Measurements from ENCODE around the gene PRKD2. TPM values are rescaled to one million over a fixed set of nuclear protein-coding genes. Genes with fewer than 3 reads are reported as not detected.
A peak's percentile ranks its signal among the peaks of the same experiment; 100 is the strongest.

The PRKD2 gene
- total and polyA plus RNA-seq, 2 experiments from 2014 or later = 53.8 to 68.0 TPM

DNA sequence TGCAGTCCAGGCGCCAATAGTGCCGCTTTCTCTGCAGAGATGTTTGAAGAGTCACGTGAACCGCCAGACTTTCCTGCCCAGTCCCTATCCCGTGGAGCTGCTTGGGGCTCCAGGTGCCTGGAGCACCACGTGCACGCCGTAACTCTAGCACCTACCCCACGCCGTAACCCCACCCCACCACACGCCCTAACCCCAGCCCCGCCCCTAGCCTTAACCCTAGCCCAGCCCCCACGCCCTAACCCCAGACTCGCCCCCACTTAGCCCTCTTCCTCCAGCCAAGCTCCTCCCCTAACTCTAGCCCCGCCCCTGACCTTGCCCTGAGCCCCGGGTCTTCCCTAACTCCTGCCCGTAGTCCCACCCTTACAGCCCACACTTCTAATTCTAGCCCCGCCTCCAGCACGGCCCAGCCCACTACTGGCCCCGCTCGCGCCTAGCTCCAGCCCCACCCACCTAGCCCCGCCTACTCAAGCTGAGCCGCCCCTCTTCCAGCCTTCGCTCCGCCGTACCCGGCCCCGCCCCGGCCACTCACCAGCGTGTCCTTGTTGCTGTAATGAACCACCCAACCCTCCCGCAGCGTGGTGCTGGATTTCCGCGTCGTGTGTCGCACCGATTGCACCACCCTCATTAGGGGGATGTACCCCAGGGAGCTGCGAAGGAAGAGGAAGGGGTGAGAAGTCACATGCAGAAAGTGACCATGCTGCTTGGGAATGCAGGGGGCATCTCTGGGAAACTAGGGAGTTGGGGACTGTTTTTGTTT lies 19.5 kb downstream of the PRKD2 start:
- Mint-ChIP-seq H3K27ac (peak overlapping the region; percentile 73; the same call in 1 of the 2 replicates), H3K27me3 (ENCODE audit: insufficient read depth, low read depth, poor library complexity) (peaks cover 7% of the 10 kb centered on the region)

DNA sequence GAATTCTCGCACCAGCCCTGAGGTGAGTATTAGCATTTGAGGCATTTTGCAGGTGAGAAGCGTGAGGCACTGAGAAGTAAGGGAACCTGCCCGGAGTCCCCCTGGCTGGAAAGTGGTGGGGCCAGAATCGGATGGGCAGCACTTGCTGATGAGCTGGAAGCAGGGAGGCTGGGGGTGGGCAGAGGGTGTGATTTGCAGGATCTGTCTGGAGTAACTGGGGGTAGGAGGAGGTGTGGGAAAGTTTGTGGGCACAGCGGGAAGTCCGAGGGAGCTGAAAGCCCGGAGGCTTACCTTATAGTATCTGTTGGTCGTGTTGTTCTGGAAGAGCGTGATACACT lies 20.1 kb downstream of the PRKD2 start:
- Mint-ChIP-seq H3K36me3 (ENCODE audit: low read depth) (peaks cover 85% of the 10 kb centered on the region), H3K9me3 (no peaks in the 10 kb centered on the region), H3K27me3 (ENCODE audit: insufficient read depth, low read depth, poor library complexity) (peaks cover 7% of the 10 kb centered on the region), H3K4me1 (peaks cover 10% of the 10 kb centered on the region), H3K4me3 (peak overlapping the region; percentile 62), H3K27ac (peak overlapping the region; percentile 73; the same call in 1 of the 2 replicates)
- DNase-seq (ENCODE audit: low spot score) (no peak), ATAC-seq (no peak)
- H3K79me2 ChIP-seq (replicated peaks; ENCODE audit: insufficient read depth) = 0 out of 2 replicates have a peak, but pooled peaks cover 3% of the 10 kb centered on the region
- H3K9me2 ChIP-seq (ENCODE audit: insufficient read depth) = no peaks in the 10 kb centered on the region
- H3K4me2 ChIP-seq = peak overlapping the region; percentile 62
- H3F3A ChIP-seq (replicated peaks; ENCODE audit: low read depth) = peaks cover 7% of the 10 kb centered on the region; the same call in 1 of the 2 replicates
- H3K27me3 ChIP-seq (ENCODE audit: insufficient read depth) = no peaks in the 10 kb centered on the region
- H3K4me3 ChIP-seq = 0 out of 2 replicates have a peak overlapping the region, but pooled peaks have one; percentile 22
- peaks cover 73% of the 10 kb centered on the region for H3K36me3 ChIP-seq (ENCODE audit: insufficient read depth)
- no peak overlapping the region for H2AFZ ChIP-seq
- peaks cover 4% of the 10 kb centered on the region; the same call in 1 of the 2 replicates for H3K4me1 ChIP-seq (ENCODE audit: insufficient read depth)
- peak overlapping the region; percentile 76 for H3K27ac ChIP-seq (ENCODE audit: low read depth)
- H4K20me1 ChIP-seq (replicated peaks; ENCODE audit: insufficient read depth) = peaks cover 30% of the 10 kb centered on the region
- TF ChIP-seq EZH2phosphoT487 (IDR thresholded peaks at IDR 0.05; ENCODE audit: unreplicated experiment) (no peak), ZNF331 (CRISPR knock-in tag; IDR thresholded peaks at IDR 0.05; ENCODE audit: low read depth) (no peak), ZNF114 (CRISPR knock-in tag; IDR thresholded peaks at IDR 0.05) (no peak), EZH2 (IDR thresholded peaks at IDR 0.05; ENCODE audit: low read depth, unreplicated experiment) (no peak), CREB1 (CRISPR knock-in tag; IDR thresholded peaks at IDR 0.05; ENCODE audit: low read depth) (no peak), JUNB (IDR thresholded peaks at IDR 0.05; ENCODE audit: unreplicated experiment) (no peak), NANOG (IDR thresholded peaks at IDR 0.05; ENCODE audit: borderline replicate concordance) (no peak), STAT1 (IDR thresholded peaks at IDR 0.05; ENCODE audit: unreplicated experiment) (no peak), POLR2AphosphoS5 (IDR thresholded peaks at IDR 0.05; ENCODE audit: low read depth) (no peak)
- TF ChIP-seq, protein P1, sequence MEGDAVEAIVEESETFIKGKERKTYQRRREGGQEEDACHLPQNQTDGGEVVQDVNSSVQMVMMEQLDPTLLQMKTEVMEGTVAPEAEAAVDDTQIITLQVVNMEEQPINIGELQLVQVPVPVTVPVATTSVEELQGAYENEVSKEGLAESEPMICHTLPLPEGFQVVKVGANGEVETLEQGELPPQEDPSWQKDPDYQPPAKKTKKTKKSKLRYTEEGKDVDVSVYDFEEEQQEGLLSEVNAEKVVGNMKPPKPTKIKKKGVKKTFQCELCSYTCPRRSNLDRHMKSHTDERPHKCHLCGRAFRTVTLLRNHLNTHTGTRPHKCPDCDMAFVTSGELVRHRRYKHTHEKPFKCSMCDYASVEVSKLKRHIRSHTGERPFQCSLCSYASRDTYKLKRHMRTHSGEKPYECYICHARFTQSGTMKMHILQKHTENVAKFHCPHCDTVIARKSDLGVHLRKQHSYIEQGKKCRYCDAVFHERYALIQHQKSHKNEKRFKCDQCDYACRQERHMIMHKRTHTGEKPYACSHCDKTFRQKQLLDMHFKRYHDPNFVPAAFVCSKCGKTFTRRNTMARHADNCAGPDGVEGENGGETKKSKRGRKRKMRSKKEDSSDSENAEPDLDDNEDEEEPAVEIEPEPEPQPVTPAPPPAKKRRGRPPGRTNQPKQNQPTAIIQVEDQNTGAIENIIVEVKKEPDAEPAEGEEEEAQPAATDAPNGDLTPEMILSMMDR (conservative IDR thresholded peaks at IDR 0.05; ENCODE audit: low read depth in 2 of 2) = no peak
- TF ChIP-seq, protein P2, sequence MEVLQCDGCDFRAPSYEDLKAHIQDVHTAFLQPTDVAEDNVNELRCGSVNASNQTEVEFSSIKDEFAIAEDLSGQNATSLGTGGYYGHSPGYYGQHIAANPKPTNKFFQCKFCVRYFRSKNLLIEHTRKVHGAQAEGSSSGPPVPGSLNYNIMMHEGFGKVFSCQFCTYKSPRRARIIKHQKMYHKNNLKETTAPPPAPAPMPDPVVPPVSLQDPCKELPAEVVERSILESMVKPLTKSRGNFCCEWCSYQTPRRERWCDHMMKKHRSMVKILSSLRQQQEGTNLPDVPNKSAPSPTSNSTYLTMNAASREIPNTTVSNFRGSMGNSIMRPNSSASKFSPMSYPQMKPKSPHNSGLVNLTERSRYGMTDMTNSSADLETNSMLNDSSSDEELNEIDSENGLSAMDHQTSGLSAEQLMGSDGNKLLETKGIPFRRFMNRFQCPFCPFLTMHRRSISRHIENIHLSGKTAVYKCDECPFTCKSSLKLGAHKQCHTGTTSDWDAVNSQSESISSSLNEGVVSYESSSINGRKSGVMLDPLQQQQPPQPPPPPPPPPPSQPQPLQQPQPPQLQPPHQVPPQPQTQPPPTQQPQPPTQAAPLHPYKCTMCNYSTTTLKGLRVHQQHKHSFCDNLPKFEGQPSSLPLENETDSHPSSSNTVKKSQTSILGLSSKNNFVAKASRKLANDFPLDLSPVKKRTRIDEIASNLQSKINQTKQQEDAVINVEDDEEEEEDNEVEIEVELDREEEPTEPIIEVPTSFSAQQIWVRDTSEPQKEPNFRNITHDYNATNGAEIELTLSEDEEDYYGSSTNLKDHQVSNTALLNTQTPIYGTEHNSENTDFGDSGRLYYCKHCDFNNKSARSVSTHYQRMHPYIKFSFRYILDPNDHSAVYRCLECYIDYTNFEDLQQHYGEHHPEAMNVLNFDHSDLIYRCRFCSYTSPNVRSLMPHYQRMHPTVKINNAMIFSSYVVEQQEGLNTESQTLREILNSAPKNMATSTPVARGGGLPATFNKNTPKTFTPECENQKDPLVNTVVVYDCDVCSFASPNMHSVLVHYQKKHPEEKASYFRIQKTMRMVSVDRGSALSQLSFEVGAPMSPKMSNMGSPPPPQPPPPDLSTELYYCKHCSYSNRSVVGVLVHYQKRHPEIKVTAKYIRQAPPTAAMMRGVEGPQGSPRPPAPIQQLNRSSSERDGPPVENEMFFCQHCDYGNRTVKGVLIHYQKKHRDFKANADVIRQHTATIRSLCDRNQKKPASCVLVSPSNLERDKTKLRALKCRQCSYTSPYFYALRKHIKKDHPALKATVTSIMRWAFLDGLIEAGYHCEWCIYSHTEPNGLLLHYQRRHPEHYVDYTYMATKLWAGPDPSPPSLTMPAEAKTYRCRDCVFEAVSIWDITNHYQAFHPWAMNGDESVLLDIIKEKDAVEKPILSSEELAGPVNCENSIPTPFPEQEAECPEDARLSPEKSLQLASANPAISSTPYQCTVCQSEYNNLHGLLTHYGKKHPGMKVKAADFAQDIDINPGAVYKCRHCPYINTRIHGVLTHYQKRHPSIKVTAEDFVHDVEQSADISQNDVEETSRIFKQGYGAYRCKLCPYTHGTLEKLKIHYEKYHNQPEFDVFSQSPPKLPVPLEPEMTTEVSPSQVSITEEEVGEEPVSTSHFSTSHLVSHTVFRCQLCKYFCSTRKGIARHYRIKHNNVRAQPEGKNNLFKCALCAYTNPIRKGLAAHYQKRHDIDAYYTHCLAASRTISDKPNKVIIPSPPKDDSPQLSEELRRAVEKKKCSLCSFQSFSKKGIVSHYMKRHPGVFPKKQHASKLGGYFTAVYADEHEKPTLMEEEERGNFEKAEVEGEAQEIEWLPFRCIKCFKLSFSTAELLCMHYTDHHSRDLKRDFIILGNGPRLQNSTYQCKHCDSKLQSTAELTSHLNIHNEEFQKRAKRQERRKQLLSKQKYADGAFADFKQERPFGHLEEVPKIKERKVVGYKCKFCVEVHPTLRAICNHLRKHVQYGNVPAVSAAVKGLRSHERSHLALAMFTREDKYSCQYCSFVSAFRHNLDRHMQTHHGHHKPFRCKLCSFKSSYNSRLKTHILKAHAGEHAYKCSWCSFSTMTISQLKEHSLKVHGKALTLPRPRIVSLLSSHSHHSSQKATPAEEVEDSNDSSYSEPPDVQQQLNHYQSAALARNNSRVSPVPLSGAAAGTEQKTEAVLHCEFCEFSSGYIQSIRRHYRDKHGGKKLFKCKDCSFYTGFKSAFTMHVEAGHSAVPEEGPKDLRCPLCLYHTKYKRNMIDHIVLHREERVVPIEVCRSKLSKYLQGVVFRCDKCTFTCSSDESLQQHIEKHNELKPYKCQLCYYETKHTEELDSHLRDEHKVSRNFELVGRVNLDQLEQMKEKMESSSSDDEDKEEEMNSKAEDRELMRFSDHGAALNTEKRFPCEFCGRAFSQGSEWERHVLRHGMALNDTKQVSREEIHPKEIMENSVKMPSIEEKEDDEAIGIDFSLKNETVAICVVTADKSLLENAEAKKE (CRISPR knock-in tag; IDR thresholded peaks at IDR 0.05) = no peak
- TF ChIP-seq, protein P3, sequence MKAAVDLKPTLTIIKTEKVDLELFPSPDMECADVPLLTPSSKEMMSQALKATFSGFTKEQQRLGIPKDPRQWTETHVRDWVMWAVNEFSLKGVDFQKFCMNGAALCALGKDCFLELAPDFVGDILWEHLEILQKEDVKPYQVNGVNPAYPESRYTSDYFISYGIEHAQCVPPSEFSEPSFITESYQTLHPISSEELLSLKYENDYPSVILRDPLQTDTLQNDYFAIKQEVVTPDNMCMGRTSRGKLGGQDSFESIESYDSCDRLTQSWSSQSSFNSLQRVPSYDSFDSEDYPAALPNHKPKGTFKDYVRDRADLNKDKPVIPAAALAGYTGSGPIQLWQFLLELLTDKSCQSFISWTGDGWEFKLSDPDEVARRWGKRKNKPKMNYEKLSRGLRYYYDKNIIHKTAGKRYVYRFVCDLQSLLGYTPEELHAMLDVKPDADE (IDR thresholded peaks at IDR 0.05) = no peak

More for the DNA sequence above, 19.5 kb downstream of the PRKD2 start:
- H3K9me3 Mint-ChIP-seq = no peaks in the 10 kb centered on the region
- H3K79me2 ChIP-seq (replicated peaks; ENCODE audit: insufficient read depth) = 0 out of 2 replicates have a peak, but pooled peaks cover 3% of the 10 kb centered on the region
- H3K4me3 Mint-ChIP-seq = peak overlapping the region; percentile 66
- DNase-seq (ENCODE audit: low spot score) = peak; percentile 99
- H3K4me2 ChIP-seq = peak overlapping the region; percentile 75
- peaks cover 7% of the 10 kb centered on the region; the same call in 1 of the 2 replicates for H3F3A ChIP-seq (replicated peaks; ENCODE audit: low read depth)
- peaks cover 10% of the 10 kb centered on the region for H3K4me1 Mint-ChIP-seq
- H3K27ac ChIP-seq (ENCODE audit: low read depth) = peak overlapping the region; percentile 84; the same call in 1 of the 2 replicates
- no peak overlapping the region for H2AFZ ChIP-seq
- H3K4me1 ChIP-seq (ENCODE audit: insufficient read depth) = peaks cover 4% of the 10 kb centered on the region; the same call in 1 of the 2 replicates
- H3K4me3 ChIP-seq = peak overlapping the region; percentile 49
- no peaks in the 10 kb centered on the region for H3K9me2 ChIP-seq (ENCODE audit: insufficient read depth)
- TF ChIP-seq ZNF114 (CRISPR knock-in tag; IDR thresholded peaks at IDR 0.05) (no peak), POLR2AphosphoS5 (IDR thresholded peaks at IDR 0.05; ENCODE audit: low read depth) (peak; percentile 42)
- H3K27me3 ChIP-seq (ENCODE audit: insufficient read depth) = no peaks in the 10 kb centered on the region
- peak; percentile 98 for ATAC-seq
- peaks cover 32% of the 10 kb centered on the region for H4K20me1 ChIP-seq (replicated peaks; ENCODE audit: insufficient read depth)
- peaks cover 83% of the 10 kb centered on the region for H3K36me3 Mint-ChIP-seq (ENCODE audit: low read depth)
- H3K36me3 ChIP-seq (ENCODE audit: insufficient read depth) = peaks cover 71% of the 10 kb centered on the region
